ENCODE results near the gene SAP30. TPM values are rescaled to one million over a fixed set of nuclear protein-coding genes. Genes with fewer than 3 reads are reported as not detected.

SAP30 gene
- polyA plus RNA-seq, 1 donor (not counting 4 experiments of a cell fraction or from before 2014, with no cell fraction given), result 12.9 TPM

- H3K9ac ChIP-seq (ENCODE audit: control insufficient read depth, extremely low read depth, insufficient read depth, low read length), result no peak overlapping the region
- no peak for TF ChIP-seq EZH2 (IDR thresholded peaks at IDR 0.05; ENCODE audit: low read length)
- TF ChIP-seq CTCF (optimal IDR thresholded peaks at IDR 0.05 in 1 of 3, IDR thresholded peaks at IDR 0.05 in 1 of 3, conservative IDR thresholded peaks at IDR 0.05 in 1 of 3; ENCODE audit: extremely low read depth in 1 of 3, insufficient read depth in 2 of 3, low read length in 3 of 3), result no peak
- no peaks in the 10 kb centered on the region for H3K4me1 ChIP-seq (ENCODE audit: control insufficient read depth, extremely low read depth, insufficient read depth, low read length)
- no peak overlapping the region for H2AFZ ChIP-seq (ENCODE audit: control insufficient read depth, low read length)
- H3K4me2 ChIP-seq (ENCODE audit: control insufficient read depth, extremely low read depth, insufficient read depth, low read depth, low read length), result no peak overlapping the region
- no peaks in the 10 kb centered on the region for H3K27me3 ChIP-seq (ENCODE audit: control insufficient read depth, extremely low read depth, insufficient read depth, low read length)
- H4K20me1 ChIP-seq (ENCODE audit: control insufficient read depth, extremely low read depth, insufficient read depth, low read length), result no peaks in the 10 kb centered on the region
- DNase-seq (ENCODE audit: low read depth, low spot score) (no peak), FAIRE-seq (no peak)
- H3K9me1 ChIP-seq (ENCODE audit: control insufficient read depth, extremely low read depth, insufficient read depth, low read length), result no peaks in the 10 kb centered on the region
- no peaks in the 10 kb centered on the region for H3K36me3 ChIP-seq (ENCODE audit: control insufficient read depth in 2 of 2, extremely low read depth in 1 of 2, insufficient read depth in 2 of 2, low read length in 2 of 2)
- H3K4me3 ChIP-seq (ENCODE audit: control insufficient read depth in 2 of 3, extremely low read depth in 1 of 3, insufficient read depth in 2 of 3, low read depth in 1 of 3, low read length in 3 of 3), result no peak overlapping the region
- dilution Hi-C loops (cut with MboI; ENCODE audit: extremely low pct_ligation_motif_present, low sequenced_read_pairs), result no loop called here
- H3K79me2 ChIP-seq (ENCODE audit: control insufficient read depth, insufficient read depth, low read length), result no peaks in the 10 kb centered on the region
- H3K9me3 ChIP-seq (ENCODE audit: control insufficient read depth, low read depth, low read length), result no peaks in the 10 kb centered on the region
- H3K27ac ChIP-seq (ENCODE audit: control insufficient read depth, insufficient read depth, low read length), result no peak overlapping the region
Measured at GRCh38 chr4:173391701-173392100, 20.9 kb downstream of the SAP30 start.

GRCh38 chr4:173397604-173398003, 26.9 kb downstream of the SAP30 start:
- no peaks in the 10 kb centered on the region for H4K20me1 ChIP-seq (ENCODE audit: control insufficient read depth, extremely low read depth, insufficient read depth, low read length)
- no peak overlapping the region for H3K9ac ChIP-seq (ENCODE audit: control insufficient read depth, extremely low read depth, insufficient read depth, low read length)
- no peak overlapping the region for H3K4me2 ChIP-seq (ENCODE audit: control insufficient read depth, extremely low read depth, insufficient read depth, low read depth, low read length)
- H3K27me3 ChIP-seq (ENCODE audit: control insufficient read depth, extremely low read depth, insufficient read depth, low read length), result no peaks in the 10 kb centered on the region
- H3K4me3 ChIP-seq (ENCODE audit: control insufficient read depth in 2 of 3, extremely low read depth in 1 of 3, insufficient read depth in 2 of 3, low read depth in 1 of 3, low read length in 3 of 3), result no peak overlapping the region
- no peaks in the 10 kb centered on the region for H3K9me1 ChIP-seq (ENCODE audit: control insufficient read depth, extremely low read depth, insufficient read depth, low read length)
- TF ChIP-seq EZH2 (IDR thresholded peaks at IDR 0.05; ENCODE audit: low read length) (no peak), CTCF (optimal IDR thresholded peaks at IDR 0.05 in 1 of 3, IDR thresholded peaks at IDR 0.05 in 1 of 3, conservative IDR thresholded peaks at IDR 0.05 in 1 of 3; ENCODE audit: extremely low read depth in 1 of 3, insufficient read depth in 2 of 3, low read length in 3 of 3) (no peak)
- H2AFZ ChIP-seq (ENCODE audit: control insufficient read depth, low read length), result no peak overlapping the region
- no peaks in the 10 kb centered on the region for H3K4me1 ChIP-seq (ENCODE audit: control insufficient read depth, extremely low read depth, insufficient read depth, low read length)
- H3K79me2 ChIP-seq (ENCODE audit: control insufficient read depth, insufficient read depth, low read length), result no peaks in the 10 kb centered on the region
- dilution Hi-C loops (cut with MboI; ENCODE audit: extremely low pct_ligation_motif_present, low sequenced_read_pairs), result no loop called here
- FAIRE-seq (no peak), DNase-seq (ENCODE audit: low read depth, low spot score) (no peak)
- no peak overlapping the region for H3K27ac ChIP-seq (ENCODE audit: control insufficient read depth, insufficient read depth, low read length)
- no peaks in the 10 kb centered on the region for H3K36me3 ChIP-seq (ENCODE audit: control insufficient read depth in 2 of 2, extremely low read depth in 1 of 2, insufficient read depth in 2 of 2, low read length in 2 of 2)
- H3K9me3 ChIP-seq (ENCODE audit: control insufficient read depth, low read depth, low read length), result no peaks in the 10 kb centered on the region

Measured in keratinocyte (primary cell).